ENCODE results near the gene CGN. TPM values are rescaled to one million over a fixed set of nuclear protein-coding genes. Genes with fewer than 3 reads are reported as not detected.

Gene CGN
- total RNA-seq, 4 donors from 2014 or later = 0.44 to 0.98 TPM; not detected in 2

- no peak for TF ChIP-seq CTCF (IDR thresholded peaks at IDR 0.05; ENCODE audit: low read depth)
These were observed 4.1 kb downstream of the CGN start for GRCh38 chr1:151515265-151515664.

DNA sequence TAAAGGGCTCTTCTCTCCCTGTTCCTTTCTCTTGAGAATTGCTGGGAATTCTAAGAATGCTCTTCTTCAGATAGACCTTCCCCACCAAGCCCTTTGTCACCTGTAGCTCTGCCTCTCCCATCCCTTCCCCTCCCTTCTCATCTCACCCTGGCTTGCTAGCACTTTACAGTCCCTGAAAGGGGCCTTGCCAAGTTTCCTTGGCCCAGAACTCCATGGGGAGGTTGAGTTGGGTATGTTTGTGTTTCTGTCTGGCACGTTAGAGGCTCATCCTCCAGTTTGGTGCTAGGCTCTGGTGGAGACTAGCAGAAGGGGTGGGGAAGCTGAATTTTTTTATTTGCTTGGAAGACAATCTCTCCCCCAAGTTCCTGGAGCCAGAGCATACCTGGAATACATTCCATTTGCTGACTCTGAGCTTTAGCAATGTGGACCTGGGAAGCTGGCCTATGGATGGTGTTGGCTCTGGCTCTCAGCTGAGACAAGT, 4.9 kb downstream of the CGN start:
- TF ChIP-seq CTCF (IDR thresholded peaks at IDR 0.05; ENCODE audit: low read depth) = no peak

- TF ChIP-seq CTCF (IDR thresholded peaks at IDR 0.05; ENCODE audit: low read depth) = no peak
These were observed 7.2 kb downstream of the CGN start for GRCh38 chr1:151518431-151518830.

GRCh38 chr1:151518936-151519335, 7.7 kb downstream of the CGN start:
- no peak for TF ChIP-seq CTCF (IDR thresholded peaks at IDR 0.05; ENCODE audit: low read depth)

- no peak for TF ChIP-seq CTCF (IDR thresholded peaks at IDR 0.05; ENCODE audit: low read depth)
These were observed 8.5 kb downstream of the CGN start for GRCh38 chr1:151519667-151520066.

DNA sequence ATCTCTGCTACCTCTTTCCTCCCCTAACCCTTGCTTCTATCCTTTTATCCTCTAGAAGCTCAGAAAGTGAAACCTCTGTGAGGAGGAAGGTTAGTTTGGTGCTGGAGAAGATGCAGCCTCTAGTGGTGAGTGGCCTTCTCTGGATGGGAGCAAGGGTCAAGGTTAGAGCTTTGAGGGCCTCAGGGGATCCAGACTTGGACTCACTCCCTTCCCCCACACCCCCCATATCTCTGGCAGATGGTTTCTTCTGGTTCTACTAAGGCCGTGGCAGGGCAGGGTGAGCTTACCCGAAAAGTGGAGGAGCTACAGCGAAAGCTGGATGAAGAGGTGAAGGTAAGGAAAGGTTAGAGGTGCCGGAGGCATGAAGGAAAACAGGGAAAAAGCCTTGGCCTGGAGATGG, 9.2 kb downstream of the CGN start:
- no peak for TF ChIP-seq CTCF (IDR thresholded peaks at IDR 0.05; ENCODE audit: low read depth)

DNA sequence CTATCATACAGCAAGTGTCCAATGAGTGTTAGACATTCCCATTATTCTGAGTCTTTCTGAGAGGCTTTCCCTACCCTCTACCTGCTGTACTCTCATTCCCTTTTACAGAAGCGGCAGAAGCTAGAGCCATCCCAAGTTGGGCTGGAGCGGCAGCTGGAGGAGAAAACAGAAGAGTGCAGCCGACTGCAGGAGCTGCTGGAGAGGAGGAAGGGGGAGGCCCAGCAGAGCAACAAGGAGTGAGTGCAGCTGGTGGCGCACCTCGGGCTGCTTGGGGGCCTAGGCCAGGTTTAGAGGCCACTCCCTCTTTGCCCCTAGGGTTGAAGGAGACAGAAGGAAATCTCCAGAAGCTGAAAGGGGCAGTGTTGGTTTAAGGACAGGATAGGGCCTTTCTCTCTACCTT, 12.1 kb downstream of the CGN start:
- no peak for TF ChIP-seq CTCF (IDR thresholded peaks at IDR 0.05; ENCODE audit: low read depth)
